ENCODE data around the gene IVNS1ABP. TPM values are rescaled to one million over a fixed set of nuclear protein-coding genes. Genes with fewer than 3 reads are reported as not detected.
A peak's percentile ranks its signal among the peaks of the same experiment; 100 is the strongest.

Gene IVNS1ABP
- total and polyA plus RNA-seq, 2 experiments from 2014 or later: 73.5 to 162 TPM

DNA sequence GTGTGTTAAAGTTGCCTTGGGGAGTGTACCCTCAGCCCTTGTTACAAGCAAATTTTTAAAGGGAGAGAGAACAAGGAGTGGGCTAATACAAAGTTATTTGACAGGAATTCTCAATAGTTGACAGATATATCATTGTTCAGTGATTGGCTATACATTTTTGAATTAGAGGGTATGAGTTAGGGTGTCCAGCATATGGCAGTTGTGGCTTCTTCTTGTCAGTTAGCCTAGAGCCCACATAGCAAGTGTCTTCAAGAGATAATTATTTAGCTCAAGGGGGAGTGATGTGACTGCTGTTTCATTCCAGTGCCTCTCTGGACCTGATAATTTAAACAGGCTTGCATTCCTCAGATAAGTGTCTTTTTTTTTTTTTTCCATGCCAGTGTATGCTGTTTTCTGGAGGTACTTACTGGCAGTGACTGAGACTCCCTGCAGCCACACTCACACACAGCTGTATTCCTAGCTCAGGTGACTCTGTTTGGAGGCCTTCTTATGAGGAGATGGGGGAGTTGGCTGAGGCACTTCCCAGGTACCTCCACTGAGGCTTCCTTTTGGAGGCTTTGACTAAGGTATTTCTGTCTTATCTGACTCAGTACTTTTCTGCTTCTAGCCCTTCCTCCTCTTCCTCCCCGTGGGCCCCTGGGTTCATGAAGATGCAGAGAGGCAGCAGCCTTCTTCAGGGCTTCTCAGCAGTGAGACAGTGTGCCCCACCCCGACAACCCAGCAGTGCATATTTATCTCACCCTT lies 32.3 kb downstream of the IVNS1ABP start:
- Histone ChIP-seq H3K4me2 (no peak overlapping the region), H3K36me3 (ENCODE audit: insufficient read depth) (no peaks in the 10 kb centered on the region), H3K27ac (ENCODE audit: low read depth) (no peak overlapping the region), H3K79me2 (replicated peaks; ENCODE audit: insufficient read depth) (no peaks in the 10 kb centered on the region), H2AFZ (no peak overlapping the region), H3F3A (replicated peaks; ENCODE audit: low read depth) (no peaks in the 10 kb centered on the region), H3K9me2 (ENCODE audit: insufficient read depth) (peaks cover 3% of the 10 kb centered on the region; the same call in 1 of the 2 replicates), H3K4me3 (no peak overlapping the region), H4K20me1 (replicated peaks; ENCODE audit: insufficient read depth) (no peaks in the 10 kb centered on the region), H3K27me3 (ENCODE audit: insufficient read depth) (no peaks in the 10 kb centered on the region), H3K4me1 (ENCODE audit: insufficient read depth) (no peaks in the 10 kb centered on the region)
- Mint-ChIP-seq H3K36me3 (ENCODE audit: low read depth) (peaks cover 2% of the 10 kb centered on the region; the same call in 2 of the 3 replicates), H3K4me1 (peaks cover 3% of the 10 kb centered on the region; the same call in 2 of the 3 replicates), H3K9me3 (peaks cover 2% of the 10 kb centered on the region; the same call in 1 of the 3 replicates), H3K27me3 (ENCODE audit: insufficient read depth, low read depth, poor library complexity) (no peaks in the 10 kb centered on the region), H3K27ac (no peak overlapping the region), H3K4me3 (no peak overlapping the region)
- no peak for TF ChIP-seq POLR2AphosphoS5 (IDR thresholded peaks at IDR 0.05; ENCODE audit: low read depth)
- TF ChIP-seq NANOG (IDR thresholded peaks at IDR 0.05; ENCODE audit: borderline replicate concordance): no peak
- no peak for TF ChIP-seq ZNF114 (CRISPR knock-in tag; IDR thresholded peaks at IDR 0.05)
- TF ChIP-seq, protein P1, sequence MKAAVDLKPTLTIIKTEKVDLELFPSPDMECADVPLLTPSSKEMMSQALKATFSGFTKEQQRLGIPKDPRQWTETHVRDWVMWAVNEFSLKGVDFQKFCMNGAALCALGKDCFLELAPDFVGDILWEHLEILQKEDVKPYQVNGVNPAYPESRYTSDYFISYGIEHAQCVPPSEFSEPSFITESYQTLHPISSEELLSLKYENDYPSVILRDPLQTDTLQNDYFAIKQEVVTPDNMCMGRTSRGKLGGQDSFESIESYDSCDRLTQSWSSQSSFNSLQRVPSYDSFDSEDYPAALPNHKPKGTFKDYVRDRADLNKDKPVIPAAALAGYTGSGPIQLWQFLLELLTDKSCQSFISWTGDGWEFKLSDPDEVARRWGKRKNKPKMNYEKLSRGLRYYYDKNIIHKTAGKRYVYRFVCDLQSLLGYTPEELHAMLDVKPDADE (IDR thresholded peaks at IDR 0.05): no peak
- TF ChIP-seq STAT1 (IDR thresholded peaks at IDR 0.05; ENCODE audit: unreplicated experiment): no peak
- no peak for TF ChIP-seq EZH2phosphoT487 (IDR thresholded peaks at IDR 0.05; ENCODE audit: unreplicated experiment)
- TF ChIP-seq, protein P2, sequence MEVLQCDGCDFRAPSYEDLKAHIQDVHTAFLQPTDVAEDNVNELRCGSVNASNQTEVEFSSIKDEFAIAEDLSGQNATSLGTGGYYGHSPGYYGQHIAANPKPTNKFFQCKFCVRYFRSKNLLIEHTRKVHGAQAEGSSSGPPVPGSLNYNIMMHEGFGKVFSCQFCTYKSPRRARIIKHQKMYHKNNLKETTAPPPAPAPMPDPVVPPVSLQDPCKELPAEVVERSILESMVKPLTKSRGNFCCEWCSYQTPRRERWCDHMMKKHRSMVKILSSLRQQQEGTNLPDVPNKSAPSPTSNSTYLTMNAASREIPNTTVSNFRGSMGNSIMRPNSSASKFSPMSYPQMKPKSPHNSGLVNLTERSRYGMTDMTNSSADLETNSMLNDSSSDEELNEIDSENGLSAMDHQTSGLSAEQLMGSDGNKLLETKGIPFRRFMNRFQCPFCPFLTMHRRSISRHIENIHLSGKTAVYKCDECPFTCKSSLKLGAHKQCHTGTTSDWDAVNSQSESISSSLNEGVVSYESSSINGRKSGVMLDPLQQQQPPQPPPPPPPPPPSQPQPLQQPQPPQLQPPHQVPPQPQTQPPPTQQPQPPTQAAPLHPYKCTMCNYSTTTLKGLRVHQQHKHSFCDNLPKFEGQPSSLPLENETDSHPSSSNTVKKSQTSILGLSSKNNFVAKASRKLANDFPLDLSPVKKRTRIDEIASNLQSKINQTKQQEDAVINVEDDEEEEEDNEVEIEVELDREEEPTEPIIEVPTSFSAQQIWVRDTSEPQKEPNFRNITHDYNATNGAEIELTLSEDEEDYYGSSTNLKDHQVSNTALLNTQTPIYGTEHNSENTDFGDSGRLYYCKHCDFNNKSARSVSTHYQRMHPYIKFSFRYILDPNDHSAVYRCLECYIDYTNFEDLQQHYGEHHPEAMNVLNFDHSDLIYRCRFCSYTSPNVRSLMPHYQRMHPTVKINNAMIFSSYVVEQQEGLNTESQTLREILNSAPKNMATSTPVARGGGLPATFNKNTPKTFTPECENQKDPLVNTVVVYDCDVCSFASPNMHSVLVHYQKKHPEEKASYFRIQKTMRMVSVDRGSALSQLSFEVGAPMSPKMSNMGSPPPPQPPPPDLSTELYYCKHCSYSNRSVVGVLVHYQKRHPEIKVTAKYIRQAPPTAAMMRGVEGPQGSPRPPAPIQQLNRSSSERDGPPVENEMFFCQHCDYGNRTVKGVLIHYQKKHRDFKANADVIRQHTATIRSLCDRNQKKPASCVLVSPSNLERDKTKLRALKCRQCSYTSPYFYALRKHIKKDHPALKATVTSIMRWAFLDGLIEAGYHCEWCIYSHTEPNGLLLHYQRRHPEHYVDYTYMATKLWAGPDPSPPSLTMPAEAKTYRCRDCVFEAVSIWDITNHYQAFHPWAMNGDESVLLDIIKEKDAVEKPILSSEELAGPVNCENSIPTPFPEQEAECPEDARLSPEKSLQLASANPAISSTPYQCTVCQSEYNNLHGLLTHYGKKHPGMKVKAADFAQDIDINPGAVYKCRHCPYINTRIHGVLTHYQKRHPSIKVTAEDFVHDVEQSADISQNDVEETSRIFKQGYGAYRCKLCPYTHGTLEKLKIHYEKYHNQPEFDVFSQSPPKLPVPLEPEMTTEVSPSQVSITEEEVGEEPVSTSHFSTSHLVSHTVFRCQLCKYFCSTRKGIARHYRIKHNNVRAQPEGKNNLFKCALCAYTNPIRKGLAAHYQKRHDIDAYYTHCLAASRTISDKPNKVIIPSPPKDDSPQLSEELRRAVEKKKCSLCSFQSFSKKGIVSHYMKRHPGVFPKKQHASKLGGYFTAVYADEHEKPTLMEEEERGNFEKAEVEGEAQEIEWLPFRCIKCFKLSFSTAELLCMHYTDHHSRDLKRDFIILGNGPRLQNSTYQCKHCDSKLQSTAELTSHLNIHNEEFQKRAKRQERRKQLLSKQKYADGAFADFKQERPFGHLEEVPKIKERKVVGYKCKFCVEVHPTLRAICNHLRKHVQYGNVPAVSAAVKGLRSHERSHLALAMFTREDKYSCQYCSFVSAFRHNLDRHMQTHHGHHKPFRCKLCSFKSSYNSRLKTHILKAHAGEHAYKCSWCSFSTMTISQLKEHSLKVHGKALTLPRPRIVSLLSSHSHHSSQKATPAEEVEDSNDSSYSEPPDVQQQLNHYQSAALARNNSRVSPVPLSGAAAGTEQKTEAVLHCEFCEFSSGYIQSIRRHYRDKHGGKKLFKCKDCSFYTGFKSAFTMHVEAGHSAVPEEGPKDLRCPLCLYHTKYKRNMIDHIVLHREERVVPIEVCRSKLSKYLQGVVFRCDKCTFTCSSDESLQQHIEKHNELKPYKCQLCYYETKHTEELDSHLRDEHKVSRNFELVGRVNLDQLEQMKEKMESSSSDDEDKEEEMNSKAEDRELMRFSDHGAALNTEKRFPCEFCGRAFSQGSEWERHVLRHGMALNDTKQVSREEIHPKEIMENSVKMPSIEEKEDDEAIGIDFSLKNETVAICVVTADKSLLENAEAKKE (CRISPR knock-in tag; IDR thresholded peaks at IDR 0.05): no peak
- no peak for TF ChIP-seq CREB1 (CRISPR knock-in tag; IDR thresholded peaks at IDR 0.05; ENCODE audit: low read depth)
- TF ChIP-seq, protein P3, sequence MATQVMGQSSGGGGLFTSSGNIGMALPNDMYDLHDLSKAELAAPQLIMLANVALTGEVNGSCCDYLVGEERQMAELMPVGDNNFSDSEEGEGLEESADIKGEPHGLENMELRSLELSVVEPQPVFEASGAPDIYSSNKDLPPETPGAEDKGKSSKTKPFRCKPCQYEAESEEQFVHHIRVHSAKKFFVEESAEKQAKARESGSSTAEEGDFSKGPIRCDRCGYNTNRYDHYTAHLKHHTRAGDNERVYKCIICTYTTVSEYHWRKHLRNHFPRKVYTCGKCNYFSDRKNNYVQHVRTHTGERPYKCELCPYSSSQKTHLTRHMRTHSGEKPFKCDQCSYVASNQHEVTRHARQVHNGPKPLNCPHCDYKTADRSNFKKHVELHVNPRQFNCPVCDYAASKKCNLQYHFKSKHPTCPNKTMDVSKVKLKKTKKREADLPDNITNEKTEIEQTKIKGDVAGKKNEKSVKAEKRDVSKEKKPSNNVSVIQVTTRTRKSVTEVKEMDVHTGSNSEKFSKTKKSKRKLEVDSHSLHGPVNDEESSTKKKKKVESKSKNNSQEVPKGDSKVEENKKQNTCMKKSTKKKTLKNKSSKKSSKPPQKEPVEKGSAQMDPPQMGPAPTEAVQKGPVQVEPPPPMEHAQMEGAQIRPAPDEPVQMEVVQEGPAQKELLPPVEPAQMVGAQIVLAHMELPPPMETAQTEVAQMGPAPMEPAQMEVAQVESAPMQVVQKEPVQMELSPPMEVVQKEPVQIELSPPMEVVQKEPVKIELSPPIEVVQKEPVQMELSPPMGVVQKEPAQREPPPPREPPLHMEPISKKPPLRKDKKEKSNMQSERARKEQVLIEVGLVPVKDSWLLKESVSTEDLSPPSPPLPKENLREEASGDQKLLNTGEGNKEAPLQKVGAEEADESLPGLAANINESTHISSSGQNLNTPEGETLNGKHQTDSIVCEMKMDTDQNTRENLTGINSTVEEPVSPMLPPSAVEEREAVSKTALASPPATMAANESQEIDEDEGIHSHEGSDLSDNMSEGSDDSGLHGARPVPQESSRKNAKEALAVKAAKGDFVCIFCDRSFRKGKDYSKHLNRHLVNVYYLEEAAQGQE (IDR thresholded peaks at IDR 0.05; ENCODE audit: unreplicated experiment): no peak
- TF ChIP-seq, protein P4, sequence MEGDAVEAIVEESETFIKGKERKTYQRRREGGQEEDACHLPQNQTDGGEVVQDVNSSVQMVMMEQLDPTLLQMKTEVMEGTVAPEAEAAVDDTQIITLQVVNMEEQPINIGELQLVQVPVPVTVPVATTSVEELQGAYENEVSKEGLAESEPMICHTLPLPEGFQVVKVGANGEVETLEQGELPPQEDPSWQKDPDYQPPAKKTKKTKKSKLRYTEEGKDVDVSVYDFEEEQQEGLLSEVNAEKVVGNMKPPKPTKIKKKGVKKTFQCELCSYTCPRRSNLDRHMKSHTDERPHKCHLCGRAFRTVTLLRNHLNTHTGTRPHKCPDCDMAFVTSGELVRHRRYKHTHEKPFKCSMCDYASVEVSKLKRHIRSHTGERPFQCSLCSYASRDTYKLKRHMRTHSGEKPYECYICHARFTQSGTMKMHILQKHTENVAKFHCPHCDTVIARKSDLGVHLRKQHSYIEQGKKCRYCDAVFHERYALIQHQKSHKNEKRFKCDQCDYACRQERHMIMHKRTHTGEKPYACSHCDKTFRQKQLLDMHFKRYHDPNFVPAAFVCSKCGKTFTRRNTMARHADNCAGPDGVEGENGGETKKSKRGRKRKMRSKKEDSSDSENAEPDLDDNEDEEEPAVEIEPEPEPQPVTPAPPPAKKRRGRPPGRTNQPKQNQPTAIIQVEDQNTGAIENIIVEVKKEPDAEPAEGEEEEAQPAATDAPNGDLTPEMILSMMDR (conservative IDR thresholded peaks at IDR 0.05; ENCODE audit: low read depth in 2 of 2): no peak
- no peak for TF ChIP-seq EZH2 (IDR thresholded peaks at IDR 0.05; ENCODE audit: low read depth, unreplicated experiment)
- no peak for TF ChIP-seq JUNB (IDR thresholded peaks at IDR 0.05; ENCODE audit: unreplicated experiment)
- TF ChIP-seq ZNF331 (CRISPR knock-in tag; IDR thresholded peaks at IDR 0.05; ENCODE audit: low read depth): no peak
- DNase-seq (ENCODE audit: low spot score) (no peak), ATAC-seq (peak; percentile 67)
